ENCODE measurements around the gene RPS3. TPM values are rescaled to one million over a fixed set of nuclear protein-coding genes. Genes with fewer than 3 reads are reported as not detected.

The RPS3 gene
- polyA plus RNA-seq, 2 of the 4 experiments (the other 2 are of a cell fraction): 3,468 to 3,544 TPM

DNA sequence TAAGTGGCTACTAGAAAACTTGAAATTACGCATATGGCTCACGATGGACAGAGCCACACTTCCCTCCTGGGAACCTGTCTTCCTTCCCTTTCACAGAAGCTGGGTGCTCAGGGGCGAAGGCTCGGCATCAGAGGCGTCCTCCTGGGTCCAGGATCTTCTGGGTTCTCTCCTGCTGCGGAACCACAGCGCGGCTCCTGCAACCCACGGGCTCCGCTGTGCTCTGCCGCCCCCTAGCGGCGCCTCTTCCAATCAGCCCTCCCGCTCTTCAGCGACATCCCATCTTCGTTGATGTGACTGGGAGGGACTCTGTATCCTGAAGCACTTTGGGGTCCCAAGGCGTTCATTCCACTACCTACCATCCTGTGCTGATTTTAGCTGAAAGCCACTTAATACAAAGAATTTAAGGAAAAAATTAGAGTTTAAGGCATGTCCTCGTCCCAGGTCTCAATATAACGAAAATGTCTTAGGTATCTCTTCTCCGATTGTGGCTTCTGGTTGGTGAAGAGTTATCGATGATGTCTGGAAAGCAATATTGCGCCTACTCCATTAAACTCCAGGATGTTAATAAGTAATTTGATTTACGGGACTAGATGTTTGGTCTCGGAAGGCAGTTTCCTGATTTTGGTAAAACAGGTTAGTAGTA, 14.8 kb upstream of the RPS3 start:
- 16% methylated on average over 24 of the region's 24 CpGs for WGBS (ENCODE audit: missing lambda C conversion rate)
- Histone ChIP-seq H3K4me2 (peak overlapping the region; percentile 35), H3K9me3 (no peaks in the 10 kb centered on the region), H3K27ac (peak overlapping the region; percentile 25 to 54; a peak in 2 of 6 replicates), H3K4me3 (no peak overlapping the region), H3K4me1 (peaks cover 54% of the 10 kb centered on the region)
- no peak for TF ChIP-seq EHF (CRISPR knock-in tag; IDR thresholded peaks at IDR 0.05)
- no peak for TF ChIP-seq RFX5 (IDR thresholded peaks at IDR 0.05)
- peak; percentile 99 to 100 for TF ChIP-seq RAD21 (conservative IDR thresholded peaks at IDR 0.05 in 1 of 2, IDR thresholded peaks at IDR 0.05 in 1 of 2)
- TF ChIP-seq, protein P1, sequence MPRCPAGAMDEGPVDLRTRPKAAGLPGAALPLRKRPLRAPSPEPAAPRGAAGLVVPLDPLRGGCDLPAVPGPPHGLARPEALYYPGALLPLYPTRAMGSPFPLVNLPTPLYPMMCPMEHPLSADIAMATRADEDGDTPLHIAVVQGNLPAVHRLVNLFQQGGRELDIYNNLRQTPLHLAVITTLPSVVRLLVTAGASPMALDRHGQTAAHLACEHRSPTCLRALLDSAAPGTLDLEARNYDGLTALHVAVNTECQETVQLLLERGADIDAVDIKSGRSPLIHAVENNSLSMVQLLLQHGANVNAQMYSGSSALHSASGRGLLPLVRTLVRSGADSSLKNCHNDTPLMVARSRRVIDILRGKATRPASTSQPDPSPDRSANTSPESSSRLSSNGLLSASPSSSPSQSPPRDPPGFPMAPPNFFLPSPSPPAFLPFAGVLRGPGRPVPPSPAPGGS (IDR thresholded peaks at IDR 0.05): no peak
- TF ChIP-seq, protein P2, sequence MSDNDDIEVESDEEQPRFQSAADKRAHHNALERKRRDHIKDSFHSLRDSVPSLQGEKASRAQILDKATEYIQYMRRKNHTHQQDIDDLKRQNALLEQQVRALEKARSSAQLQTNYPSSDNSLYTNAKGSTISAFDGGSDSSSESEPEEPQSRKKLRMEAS (IDR thresholded peaks at IDR 0.05): 0 out of 2 replicates have a peak, but pooled peaks have one; percentile 24
- no peak for TF ChIP-seq TFCP2L1 (CRISPR knock-in tag; IDR thresholded peaks at IDR 0.05)
- no peak for TF ChIP-seq ESRRA (IDR thresholded peaks at IDR 0.05; ENCODE audit: borderline replicate concordance, low read length)
- TF ChIP-seq, protein P3, sequence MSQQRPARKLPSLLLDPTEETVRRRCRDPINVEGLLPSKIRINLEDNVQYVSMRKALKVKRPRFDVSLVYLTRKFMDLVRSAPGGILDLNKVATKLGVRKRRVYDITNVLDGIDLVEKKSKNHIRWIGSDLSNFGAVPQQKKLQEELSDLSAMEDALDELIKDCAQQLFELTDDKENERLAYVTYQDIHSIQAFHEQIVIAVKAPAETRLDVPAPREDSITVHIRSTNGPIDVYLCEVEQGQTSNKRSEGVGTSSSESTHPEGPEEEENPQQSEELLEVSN (IDR thresholded peaks at IDR 0.05; ENCODE audit: borderline replicate concordance, low read depth): no peak
- no peak for TF ChIP-seq TP53 (CRISPR knock-in tag; IDR thresholded peaks at IDR 0.05)
- no peak for TF ChIP-seq FOXS1 (CRISPR knock-in tag; IDR thresholded peaks at IDR 0.05)
- TF ChIP-seq RARB (CRISPR knock-in tag; IDR thresholded peaks at IDR 0.05): no peak
- TF ChIP-seq CBX8 (IDR thresholded peaks at IDR 0.05): no peak
- no peak for TF ChIP-seq BHLHE40 (IDR thresholded peaks at IDR 0.05; ENCODE audit: low read depth, low read length)
- no peak for TF ChIP-seq MYC (IDR thresholded peaks at IDR 0.05; ENCODE audit: borderline replicate concordance, low read length)
- peak; percentile 100 for TF ChIP-seq SMC3 (IDR thresholded peaks at IDR 0.05)
- TF ChIP-seq, protein P4, sequence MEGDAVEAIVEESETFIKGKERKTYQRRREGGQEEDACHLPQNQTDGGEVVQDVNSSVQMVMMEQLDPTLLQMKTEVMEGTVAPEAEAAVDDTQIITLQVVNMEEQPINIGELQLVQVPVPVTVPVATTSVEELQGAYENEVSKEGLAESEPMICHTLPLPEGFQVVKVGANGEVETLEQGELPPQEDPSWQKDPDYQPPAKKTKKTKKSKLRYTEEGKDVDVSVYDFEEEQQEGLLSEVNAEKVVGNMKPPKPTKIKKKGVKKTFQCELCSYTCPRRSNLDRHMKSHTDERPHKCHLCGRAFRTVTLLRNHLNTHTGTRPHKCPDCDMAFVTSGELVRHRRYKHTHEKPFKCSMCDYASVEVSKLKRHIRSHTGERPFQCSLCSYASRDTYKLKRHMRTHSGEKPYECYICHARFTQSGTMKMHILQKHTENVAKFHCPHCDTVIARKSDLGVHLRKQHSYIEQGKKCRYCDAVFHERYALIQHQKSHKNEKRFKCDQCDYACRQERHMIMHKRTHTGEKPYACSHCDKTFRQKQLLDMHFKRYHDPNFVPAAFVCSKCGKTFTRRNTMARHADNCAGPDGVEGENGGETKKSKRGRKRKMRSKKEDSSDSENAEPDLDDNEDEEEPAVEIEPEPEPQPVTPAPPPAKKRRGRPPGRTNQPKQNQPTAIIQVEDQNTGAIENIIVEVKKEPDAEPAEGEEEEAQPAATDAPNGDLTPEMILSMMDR (IDR thresholded peaks at IDR 0.05): peak; percentile 98
- TF ChIP-seq, protein P5, sequence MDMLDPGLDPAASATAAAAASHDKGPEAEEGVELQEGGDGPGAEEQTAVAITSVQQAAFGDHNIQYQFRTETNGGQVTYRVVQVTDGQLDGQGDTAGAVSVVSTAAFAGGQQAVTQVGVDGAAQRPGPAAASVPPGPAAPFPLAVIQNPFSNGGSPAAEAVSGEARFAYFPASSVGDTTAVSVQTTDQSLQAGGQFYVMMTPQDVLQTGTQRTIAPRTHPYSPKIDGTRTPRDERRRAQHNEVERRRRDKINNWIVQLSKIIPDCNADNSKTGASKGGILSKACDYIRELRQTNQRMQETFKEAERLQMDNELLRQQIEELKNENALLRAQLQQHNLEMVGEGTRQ (IDR thresholded peaks at IDR 0.05): no peak
- no peak for TF ChIP-seq POLR2AphosphoS2 (conservative IDR thresholded peaks at IDR 0.05; ENCODE audit: low read length)
- CTCF ChIA-PET: interaction anchor here (0.6 to 20.4 kb wide), 47 partner anchors 9 to 394 kb away, joined by 3 to 581 read pairs (median 6); partner anchors contain the start of genes ARRB1 and RPS3
- no peak for FAIRE-seq
- DNase-seq (ENCODE audit: low read depth in 1 of 2, low spot score in 1 of 2): peak; percentile 83 to 88
- POLR2A ChIA-PET: no interaction called here
- ATAC-seq: peak; percentile 86 to 87

DNA sequence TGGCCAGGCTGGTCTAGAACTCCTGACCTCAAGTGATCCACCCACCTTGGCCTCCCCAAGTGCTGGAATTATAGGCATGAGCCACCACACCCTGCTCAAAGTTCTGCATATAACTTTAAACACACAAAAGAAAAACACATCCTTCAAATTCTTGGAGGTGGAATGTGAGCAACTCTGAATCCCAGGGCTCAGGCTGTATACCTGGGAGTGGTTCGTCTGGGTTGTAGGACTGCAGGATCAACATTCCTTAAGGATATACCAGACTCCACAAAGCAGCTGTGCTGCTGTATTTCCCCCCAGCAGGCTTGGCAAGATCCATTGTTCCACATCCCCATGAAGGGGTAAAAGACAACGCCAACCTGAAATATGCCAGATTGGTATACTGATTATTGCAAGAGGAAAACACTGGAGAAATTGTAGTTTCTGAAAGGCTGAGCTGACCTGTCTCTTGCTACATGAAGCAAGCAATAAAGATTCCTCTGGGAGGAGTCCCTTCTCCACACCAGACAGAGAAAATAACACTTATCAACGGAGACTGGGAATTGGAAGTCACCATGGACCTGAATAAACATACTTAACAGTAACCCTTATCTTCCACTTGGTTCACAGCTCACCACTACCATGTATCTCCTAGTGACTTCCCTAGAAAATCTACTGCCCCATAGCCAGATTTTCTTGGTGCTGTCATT, 12.2 kb upstream of the RPS3 start:
- no peak for TF ChIP-seq MAZ (IDR thresholded peaks at IDR 0.05; ENCODE audit: borderline replicate concordance, low read depth, low read length)
- TF ChIP-seq, protein P6, sequence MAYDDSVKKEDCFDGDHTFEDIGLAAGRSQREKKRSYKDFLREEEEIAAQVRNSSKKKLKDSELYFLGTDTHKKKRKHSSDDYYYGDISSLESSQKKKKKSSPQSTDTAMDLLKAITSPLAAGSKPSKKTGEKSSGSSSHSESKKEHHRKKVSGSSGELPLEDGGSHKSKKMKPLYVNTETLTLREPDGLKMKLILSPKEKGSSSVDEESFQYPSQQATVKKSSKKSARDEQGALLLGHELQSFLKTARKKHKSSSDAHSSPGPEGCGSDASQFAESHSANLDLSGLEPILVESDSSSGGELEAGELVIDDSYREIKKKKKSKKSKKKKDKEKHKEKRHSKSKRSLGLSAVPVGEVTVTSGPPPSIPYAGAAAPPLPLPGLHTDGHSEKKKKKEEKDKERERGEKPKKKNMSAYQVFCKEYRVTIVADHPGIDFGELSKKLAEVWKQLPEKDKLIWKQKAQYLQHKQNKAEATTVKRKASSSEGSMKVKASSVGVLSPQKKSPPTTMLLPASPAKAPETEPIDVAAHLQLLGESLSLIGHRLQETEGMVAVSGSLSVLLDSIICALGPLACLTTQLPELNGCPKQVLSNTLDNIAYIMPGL (CRISPR knock-in tag; IDR thresholded peaks at IDR 0.05; ENCODE audit: borderline replicate concordance): no peak
- TF ChIP-seq, protein P3 (IDR thresholded peaks at IDR 0.05; ENCODE audit: borderline replicate concordance, low read depth): no peak
- Histone ChIP-seq H3K27ac (peak overlapping the region; percentile 36 to 75; a peak in 5 of 6 replicates), H3K4me3 (no peak overlapping the region), H3K4me1 (peaks cover 44% of the 10 kb centered on the region), H3K9me3 (no peaks in the 10 kb centered on the region), H3K4me2 (peak overlapping the region; percentile 40; the same call in 2 of the 3 replicates)
- CTCF ChIA-PET: interaction anchor here (0.8 to 20.4 kb wide), 20 partner anchors 11 to 145 kb away, joined by 3 to 581 read pairs (median 24); partner anchors contain the start of gene RPS3
- DNase-seq (ENCODE audit: low read depth in 1 of 2, low spot score in 1 of 2): peak in 1 of 2 experiments; percentile 89
- 5% methylated on average over 3 of the region's 3 CpGs for WGBS (ENCODE audit: missing lambda C conversion rate)
- FAIRE-seq: no peak
- ATAC-seq: peak; percentile 42 to 76; a peak in 5 of 6 replicates
- POLR2A ChIA-PET: interaction anchor here (1.5 kb wide), 1 partner anchor 35 kb away, joined by 3 read pairs; no protein-coding TSS in a partner anchor

All from A549 (cell line).